HUES64 (cell line): ENCODE results near the gene UBE2J1.
A peak's percentile ranks its signal among the peaks of the same experiment; 100 is the strongest.

Experiments
- H3K27ac ChIP-seq: 2 replicates; pipeline ENCODE4 v1.7.0; 2013; ENCODE audit warnings: low read depth, low read length, inconsistent platforms
- H3K27me3 ChIP-seq: 2 replicates; pipeline ENCODE4 v1.6.1; 2013; ENCODE audit warnings: mild to moderate bottlenecking, low read length; ENCODE audit not compliant: insufficient read depth
- H3K36me3 ChIP-seq: 2 replicates; pipeline ENCODE4 v1.6.1; 2013; ENCODE audit warnings: mild to moderate bottlenecking, low read length; ENCODE audit not compliant: insufficient read depth
- H3K4me1 ChIP-seq: 2 replicates; pipeline ENCODE4 v1.6.1; 2013; ENCODE audit warnings: mild to moderate bottlenecking, low read length, moderate library complexity; ENCODE audit not compliant: insufficient read depth
- H3K4me3 ChIP-seq: 2 replicates; pipeline ENCODE4 v1.5.1; 2013; ENCODE audit warnings: mild to moderate bottlenecking, low read length, moderate library complexity
- H3K9ac ChIP-seq: 2 replicates; pipeline ENCODE4 v1.6.1; 2013; ENCODE audit warnings: mild to moderate bottlenecking, low read depth, low read length
- H3K9me3 ChIP-seq: 2 replicates; pipeline ENCODE4 v1.6.1; 2013; ENCODE audit warnings: low read depth, low read length; ENCODE audit not compliant: insufficient read depth
- WGBS: fragments of 150-250, 120-280 bp; methylation state at CpG from one replicate; pipeline ENCODE4 v1.1.7; 2013; ENCODE audit warnings: missing lambda C conversion rate; 5-methylcytosine and 5-hydroxymethylcytosine counted together

UBE2J1 gene

GRCh38 chr6:89361171-89361570, 8.6 kb upstream of the UBE2J1 start:
- no peak overlapping the region for H3K9ac ChIP-seq

DNA sequence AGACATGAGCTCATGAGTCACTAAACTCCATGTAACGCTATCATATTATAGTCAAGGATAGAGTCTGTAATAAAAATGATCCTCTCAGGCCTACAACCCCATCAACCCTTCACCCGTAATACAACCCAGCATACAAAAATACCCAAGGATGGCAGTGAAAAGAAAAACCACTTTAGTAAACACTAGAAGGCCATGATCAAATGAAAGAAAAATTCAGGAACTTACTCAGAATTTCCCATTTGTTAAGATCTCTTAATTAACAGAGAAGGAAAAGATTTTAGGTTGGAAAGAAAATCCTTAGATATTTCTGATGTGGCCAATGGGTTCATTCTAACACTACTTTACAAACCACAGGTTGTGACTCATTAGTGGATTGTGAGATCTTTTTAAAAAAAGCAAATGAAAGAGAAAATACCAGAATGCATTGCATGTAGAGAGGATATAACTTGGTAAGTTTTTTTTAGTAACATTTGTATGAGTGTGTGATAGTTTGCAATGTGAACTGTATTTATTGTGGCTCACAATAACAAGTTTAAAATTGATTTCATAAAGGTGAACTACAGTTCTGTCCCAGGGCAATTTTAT, 8.0 kb upstream of the UBE2J1 start:
- H3K9me3 ChIP-seq: no peaks in the 10 kb centered on the region
- H3K27me3 ChIP-seq: no peaks in the 10 kb centered on the region
- H3K4me1 ChIP-seq: peaks cover 5% of the 10 kb centered on the region; the same call in 1 of the 2 replicates
- H3K9ac ChIP-seq: no peak overlapping the region
- no peaks in the 10 kb centered on the region for H3K36me3 ChIP-seq
- H3K27ac ChIP-seq: no peak overlapping the region
- 96% methylated on average over 2 of the region's 2 CpGs for WGBS
- H3K4me3 ChIP-seq: no peak overlapping the region

More at GRCh38 chr6:89361171-89361570, 8.6 kb upstream of the UBE2J1 start:
- Histone ChIP-seq H3K4me3 (no peak overlapping the region), H3K27me3 (no peaks in the 10 kb centered on the region), H3K27ac (no peak overlapping the region), H3K36me3 (no peaks in the 10 kb centered on the region), H3K4me1 (peaks cover 5% of the 10 kb centered on the region; the same call in 1 of the 2 replicates), H3K9me3 (no peaks in the 10 kb centered on the region)
- 100% methylated on average over 1 of the region's 2 CpGs for WGBS

- no peak overlapping the region for H3K4me3 ChIP-seq
- H3K27ac ChIP-seq: no peak overlapping the region
- H3K4me1 ChIP-seq: peaks cover 5% of the 10 kb centered on the region; the same call in 1 of the 2 replicates
- no peaks in the 10 kb centered on the region for H3K36me3 ChIP-seq
- H3K9ac ChIP-seq: no peak overlapping the region
- WGBS: 9% methylated on average over 1 of the region's 1 CpG
- H3K9me3 ChIP-seq: no peaks in the 10 kb centered on the region
- H3K27me3 ChIP-seq: no peaks in the 10 kb centered on the region
Measured at GRCh38 chr6:89359561-89359960, 7.0 kb upstream of the UBE2J1 start.

DNA sequence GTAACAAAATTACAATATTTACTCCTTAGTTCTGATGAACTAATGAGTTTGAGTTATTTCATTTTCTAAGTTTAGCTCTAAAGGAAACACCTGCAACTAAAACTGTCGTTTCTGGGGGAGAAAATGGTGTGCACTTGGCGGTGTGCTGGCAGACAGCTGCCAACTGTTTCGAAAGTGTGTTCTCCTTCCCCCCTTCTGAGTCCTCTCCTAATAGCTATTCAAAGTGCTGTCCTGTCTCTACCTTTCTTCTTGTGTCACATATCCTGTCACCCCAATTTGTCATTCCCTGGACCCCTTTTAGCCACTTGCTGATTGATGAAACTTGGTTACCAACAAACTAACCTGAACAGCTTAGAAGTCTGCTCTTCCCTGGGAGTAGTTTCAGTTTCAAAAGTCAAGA, 4.9 kb upstream of the UBE2J1 start:
- WGBS: 91% methylated on average over 3 of the region's 3 CpGs
- Histone ChIP-seq H3K4me1 (peaks cover 5% of the 10 kb centered on the region; the same call in 1 of the 2 replicates), H3K27me3 (peaks cover 13% of the 10 kb centered on the region), H3K27ac (no peak overlapping the region), H3K4me3 (no peak overlapping the region), H3K9me3 (no peaks in the 10 kb centered on the region), H3K36me3 (no peaks in the 10 kb centered on the region), H3K9ac (no peak overlapping the region)

GRCh38 chr6:89356642-89357170, 4.2 kb upstream of the UBE2J1 start:
- Histone ChIP-seq H3K27me3 (peaks cover 19% of the 10 kb centered on the region), H3K4me3 (no peak overlapping the region), H3K36me3 (no peaks in the 10 kb centered on the region), H3K9me3 (no peaks in the 10 kb centered on the region), H3K27ac (no peak overlapping the region), H3K4me1 (peaks cover 5% of the 10 kb centered on the region; the same call in 1 of the 2 replicates), H3K9ac (no peak overlapping the region)
- no CpG with 5 or more reads among the region's 1 CpG for WGBS

GRCh38 chr6:89355511-89356194, 3.1 kb upstream of the UBE2J1 start:
- Histone ChIP-seq H3K4me1 (peaks cover 11% of the 10 kb centered on the region; the same call in 1 of the 2 replicates), H3K9me3 (no peaks in the 10 kb centered on the region), H3K9ac (no peak overlapping the region), H3K27me3 (peaks cover 27% of the 10 kb centered on the region), H3K27ac (no peak overlapping the region), H3K36me3 (no peaks in the 10 kb centered on the region), H3K4me3 (no peak overlapping the region)
- 76% methylated on average over 1 of the region's 2 CpGs for WGBS

GRCh38 chr6:89353702-89354392, 1.3 kb upstream of the UBE2J1 start:
- Histone ChIP-seq H3K4me3 (no peak overlapping the region), H3K9ac (no peak overlapping the region), H3K36me3 (no peaks in the 10 kb centered on the region), H3K4me1 (peaks cover 6% of the 10 kb centered on the region; the same call in 1 of the 2 replicates), H3K27ac (no peak overlapping the region), H3K27me3 (peaks cover 27% of the 10 kb centered on the region), H3K9me3 (no peaks in the 10 kb centered on the region)
- 87% methylated on average over 2 of the region's 2 CpGs for WGBS

- Histone ChIP-seq H3K36me3 (no peaks in the 10 kb centered on the region), H3K4me3 (peak overlapping the region; percentile 79), H3K4me1 (peaks cover 11% of the 10 kb centered on the region; the same call in 1 of the 2 replicates), H3K27ac (peak overlapping the region; percentile 75), H3K27me3 (peaks cover 27% of the 10 kb centered on the region), H3K9ac (peak overlapping the region; percentile 97), H3K9me3 (no peaks in the 10 kb centered on the region)
- WGBS: 55% methylated on average over 27 of the region's 27 CpGs
Measured at GRCh38 chr6:89353118-89353556, 615 bp upstream of the UBE2J1 start.

- peak overlapping the region; percentile 79 for H3K4me3 ChIP-seq
- H3K9ac ChIP-seq: peak overlapping the region; percentile 97
- no peaks in the 10 kb centered on the region for H3K9me3 ChIP-seq
- WGBS: 19% methylated on average over 10 of the region's 12 CpGs
- H3K27ac ChIP-seq: no peak overlapping the region
- H3K36me3 ChIP-seq: no peaks in the 10 kb centered on the region
- H3K27me3 ChIP-seq: peaks cover 27% of the 10 kb centered on the region
- H3K4me1 ChIP-seq: peaks cover 16% of the 10 kb centered on the region; the same call in 1 of the 2 replicates
Measured at GRCh38 chr6:89351671-89352277, 748 bp downstream of the UBE2J1 start.

DNA sequence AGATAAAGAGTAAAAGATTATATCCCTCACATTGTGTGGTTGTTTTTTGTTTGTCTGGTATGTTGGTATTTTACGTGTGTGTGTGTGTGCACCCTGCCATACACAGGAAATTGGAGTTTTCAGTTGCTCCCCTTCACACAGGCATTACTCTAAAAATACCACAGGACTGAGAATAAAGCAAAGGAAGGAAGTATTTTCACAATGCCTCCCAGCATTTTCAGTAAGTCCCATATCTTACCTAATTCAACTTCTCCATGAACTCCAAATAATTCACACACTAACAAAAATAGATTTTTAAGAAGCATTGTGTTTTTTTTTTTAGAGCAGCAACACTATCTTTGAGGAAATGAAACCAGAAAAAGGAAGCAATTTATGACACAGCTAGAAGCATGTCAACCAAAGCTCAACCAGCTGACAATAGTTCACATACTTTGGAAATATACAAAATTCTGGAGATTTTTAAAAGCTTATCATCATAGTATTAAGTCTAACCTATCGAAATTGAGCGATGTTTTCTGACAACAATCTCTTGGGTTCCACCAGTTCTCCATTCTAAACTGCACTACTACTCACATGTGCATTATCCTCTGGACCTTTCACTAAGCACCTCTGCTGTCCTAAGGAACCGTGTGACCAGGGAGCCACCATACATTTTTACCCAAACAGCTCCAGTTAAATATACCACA, 2.1 kb downstream of the UBE2J1 start:
- Histone ChIP-seq H3K36me3 (no peaks in the 10 kb centered on the region), H3K9me3 (no peaks in the 10 kb centered on the region), H3K27me3 (peaks cover 27% of the 10 kb centered on the region), H3K9ac (no peak overlapping the region), H3K27ac (no peak overlapping the region), H3K4me3 (no peak overlapping the region; the same call in 1 of the 2 replicates), H3K4me1 (peaks cover 24% of the 10 kb centered on the region; the same call in 1 of the 2 replicates)
- 90% methylated on average over 3 of the region's 4 CpGs for WGBS
